ENCODE measurements around the gene C10orf88. TPM values are rescaled to one million over a fixed set of nuclear protein-coding genes. Genes with fewer than 3 reads are reported as not detected.
"Not testable (repeated sequence)": the region's sequence is repeated elsewhere in the genome, so short reads cannot be mapped to it uniquely, and the experiment has no call there.

Gene C10orf88
- total RNA-seq, 1 donor from 2014 or later: 13.9 TPM

- H3K27ac Mint-ChIP-seq: no peak overlapping the region
- H3K9me3 Mint-ChIP-seq: no peaks in the 10 kb centered on the region
- peaks cover 2% of the 10 kb centered on the region for H3K4me1 Mint-ChIP-seq
- H3K4me3 Mint-ChIP-seq: no peak overlapping the region
- intact Hi-C loops (cut with micrococcal nuclease): no loop called here
- H3K27me3 Mint-ChIP-seq: no peaks in the 10 kb centered on the region
- peaks cover 34% of the 10 kb centered on the region for H3K36me3 Mint-ChIP-seq (ENCODE audit: low read depth)
- no peak for DNase-seq
Measured at GRCh38 chr10:122939133-122939855, 14.7 kb downstream of the C10orf88 start.

GRCh38 chr10:122931088-122931906, 22.7 kb downstream of the C10orf88 start:
- intact Hi-C loops (cut with micrococcal nuclease): no loop called here
- H3K36me3 Mint-ChIP-seq (ENCODE audit: low read depth): peaks cover 14% of the 10 kb centered on the region
- H3K27ac Mint-ChIP-seq: no peak overlapping the region
- no peaks in the 10 kb centered on the region for H3K9me3 Mint-ChIP-seq
- no peak for DNase-seq
- no peaks in the 10 kb centered on the region for H3K27me3 Mint-ChIP-seq
- no peak overlapping the region for H3K4me3 Mint-ChIP-seq
- H3K4me1 Mint-ChIP-seq: no peaks in the 10 kb centered on the region

- no peak for DNase-seq
- Mint-ChIP-seq H3K27me3 (no peaks in the 10 kb centered on the region), H3K4me1 (no peaks in the 10 kb centered on the region), H3K27ac (no peak overlapping the region), H3K36me3 (ENCODE audit: low read depth) (peaks cover 10% of the 10 kb centered on the region), H3K9me3 (no peaks in the 10 kb centered on the region), H3K4me3 (no peak overlapping the region)
- intact Hi-C loops (cut with micrococcal nuclease): no loop called here
Measured at GRCh38 chr10:122930140-122930539, 23.9 kb downstream of the C10orf88 start.

GRCh38 chr10:122915700-122916099, 38.3 kb downstream of the C10orf88 start:
- intact Hi-C loops (cut with micrococcal nuclease): no loop called here

GRCh38 chr10:122911889-122912484, 42.0 kb downstream of the C10orf88 start:
- H3K4me3 Mint-ChIP-seq: no peak overlapping the region
- peaks cover 9% of the 10 kb centered on the region for H3K9me3 Mint-ChIP-seq
- H3K4me1 Mint-ChIP-seq: no peaks in the 10 kb centered on the region
- H3K36me3 Mint-ChIP-seq (ENCODE audit: low read depth): no peaks in the 10 kb centered on the region
- intact Hi-C loops (cut with micrococcal nuclease): no loop called here
- DNase-seq: peak; percentile 92
- no peak overlapping the region for H3K27ac Mint-ChIP-seq
- H3K27me3 Mint-ChIP-seq: peaks cover 2% of the 10 kb centered on the region

More at GRCh38 chr10:122915700-122916099, 38.3 kb downstream of the C10orf88 start:
- Mint-ChIP-seq H3K4me1 (no peaks in the 10 kb centered on the region), H3K27me3 (no peaks in the 10 kb centered on the region), H3K9me3 (peaks cover 13% of the 10 kb centered on the region), H3K36me3 (ENCODE audit: low read depth) (no peaks in the 10 kb centered on the region), H3K27ac (no peak overlapping the region), H3K4me3 (no peak overlapping the region)
- DNase-seq: no peak

- Mint-ChIP-seq H3K36me3 (ENCODE audit: low read depth) (no peaks in the 10 kb centered on the region), H3K4me1 (no peaks in the 10 kb centered on the region), H3K27me3 (peaks cover 2% of the 10 kb centered on the region), H3K9me3 (peaks cover 9% of the 10 kb centered on the region), H3K4me3 (no peak within 1 kb of the TSS), H3K27ac (no peak within 1 kb of the TSS)
- intact Hi-C loops (cut with micrococcal nuclease): no loop called here
- DNase-seq: no peak
Measured at GRCh38 chr10:122910310-122910709, 43.7 kb downstream of the C10orf88 start, which contains the start of gene FAM24A. TSS of gene FAM24A (plus strand) at chr10:122910610. CDS start at chr10:122911635, 1,025 bp downstream.

- H3K36me3 Mint-ChIP-seq (ENCODE audit: low read depth); H3K27ac Mint-ChIP-seq; intact Hi-C loops (cut with micrococcal nuclease); DNase-seq; H3K4me1 Mint-ChIP-seq; H3K27me3 Mint-ChIP-seq; H3K4me3 Mint-ChIP-seq: not testable (repeated sequence)
- H3K9me3 Mint-ChIP-seq: peaks cover 15% of the 10 kb centered on the region
Measured at GRCh38 chr10:122903861-122904260, 50.2 kb downstream of the C10orf88 start.

GRCh38 chr10:122894261-122894944, 59.6 kb downstream of the C10orf88 start:
- H3K9me3 Mint-ChIP-seq: no peaks in the 10 kb centered on the region
- H3K36me3 Mint-ChIP-seq (ENCODE audit: low read depth): peaks cover 3% of the 10 kb centered on the region
- intact Hi-C loops (cut with micrococcal nuclease): no loop called here
- no peaks in the 10 kb centered on the region for H3K27me3 Mint-ChIP-seq
- H3K27ac Mint-ChIP-seq: no peak overlapping the region
- DNase-seq: no peak
- peaks cover 6% of the 10 kb centered on the region for H3K4me1 Mint-ChIP-seq
- H3K4me3 Mint-ChIP-seq: no peak overlapping the region

GRCh38 chr10:122884166-122884565, 69.9 kb downstream of the C10orf88 start:
- no peak overlapping the region for H3K27ac Mint-ChIP-seq
- no peak overlapping the region for H3K4me3 Mint-ChIP-seq
- no peaks in the 10 kb centered on the region for H3K27me3 Mint-ChIP-seq
- peaks cover 15% of the 10 kb centered on the region for H3K36me3 Mint-ChIP-seq (ENCODE audit: low read depth)
- no peak for DNase-seq
- peaks cover 16% of the 10 kb centered on the region for H3K4me1 Mint-ChIP-seq
- intact Hi-C loops (cut with micrococcal nuclease): no loop called here
- no peaks in the 10 kb centered on the region for H3K9me3 Mint-ChIP-seq

- no peaks in the 10 kb centered on the region for H3K9me3 Mint-ChIP-seq
- no peak for DNase-seq
- peaks cover 25% of the 10 kb centered on the region for H3K4me1 Mint-ChIP-seq
- H3K27ac Mint-ChIP-seq: no peak overlapping the region
- no peak overlapping the region for H3K4me3 Mint-ChIP-seq
- H3K36me3 Mint-ChIP-seq (ENCODE audit: low read depth): peaks cover 20% of the 10 kb centered on the region
- intact Hi-C loops (cut with micrococcal nuclease): no loop called here
- H3K27me3 Mint-ChIP-seq: no peaks in the 10 kb centered on the region
Measured at GRCh38 chr10:122882766-122883165, 71.3 kb downstream of the C10orf88 start.

Other genes with a start within 250 kb of the C10orf88 start
- gene CUZD1, start 108.4 kb downstream of the C10orf88 start, total RNA-seq: 3.1 and 3.7 TPM in 2 replicates
- 14.2 and 15.2 TPM in 2 replicates for gene FAM24B, start 74.6 kb downstream of the C10orf88 start, total RNA-seq
- not detected in 2 replicates for gene FAM24A, start 43.6 kb downstream of the C10orf88 start, total RNA-seq
- 4.5 and 4.8 TPM in 2 replicates for gene PSTK, start 26.2 kb upstream of the C10orf88 start, total RNA-seq
- 17.9 and 18.3 TPM in 2 replicates for gene IKZF5, start 54.6 kb upstream of the C10orf88 start, total RNA-seq
- gene ACADSB, start 54.8 kb upstream of the C10orf88 start, total RNA-seq: 21.3 and 21.6 TPM in 2 replicates
- gene HMX3, start 181.7 kb upstream of the C10orf88 start, total RNA-seq: not detected in 2 replicates
- gene HMX2, start 193.9 kb upstream of the C10orf88 start, total RNA-seq: not detected in 2 replicates
- 186 and 193 TPM in 2 replicates for gene BUB3, start 200.2 kb upstream of the C10orf88 start, total RNA-seq

Data from activated CD4-positive, alpha-beta T cell treated with anti-CD3 and anti-CD28 coated beads, Interleukin-2, amount 10 ng/mL, durations not matched to agents 24 days and 14 days (primary cell).